Measurements from ENCODE around the gene ANTXRL.
"Not testable (repeated sequence)": the region's sequence is repeated elsewhere in the genome, so short reads cannot be mapped to it uniquely, and the experiment has no call there.

ANTXRL gene

DNA sequence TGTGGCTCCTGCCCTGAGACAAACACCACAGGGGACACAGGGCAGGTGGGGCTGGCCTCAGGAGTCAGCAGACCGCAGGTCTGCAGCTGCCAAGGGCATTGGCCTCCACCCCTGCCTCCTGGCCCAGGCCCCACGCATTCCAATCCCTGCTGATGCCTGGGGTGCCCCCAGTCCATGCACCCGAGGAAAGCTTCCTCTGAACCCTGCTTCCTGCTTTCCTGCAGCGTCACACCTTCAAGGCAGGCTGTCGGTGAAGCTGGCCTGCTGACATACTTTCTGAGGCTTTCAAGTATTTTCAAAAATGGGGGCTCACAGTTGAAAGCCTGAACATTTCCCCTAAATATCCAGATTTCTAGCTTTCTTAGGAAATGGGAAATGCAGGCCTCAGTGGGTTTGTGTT, 22.5 kb upstream of the ANTXRL start:
- TF ChIP-seq, protein P1, sequence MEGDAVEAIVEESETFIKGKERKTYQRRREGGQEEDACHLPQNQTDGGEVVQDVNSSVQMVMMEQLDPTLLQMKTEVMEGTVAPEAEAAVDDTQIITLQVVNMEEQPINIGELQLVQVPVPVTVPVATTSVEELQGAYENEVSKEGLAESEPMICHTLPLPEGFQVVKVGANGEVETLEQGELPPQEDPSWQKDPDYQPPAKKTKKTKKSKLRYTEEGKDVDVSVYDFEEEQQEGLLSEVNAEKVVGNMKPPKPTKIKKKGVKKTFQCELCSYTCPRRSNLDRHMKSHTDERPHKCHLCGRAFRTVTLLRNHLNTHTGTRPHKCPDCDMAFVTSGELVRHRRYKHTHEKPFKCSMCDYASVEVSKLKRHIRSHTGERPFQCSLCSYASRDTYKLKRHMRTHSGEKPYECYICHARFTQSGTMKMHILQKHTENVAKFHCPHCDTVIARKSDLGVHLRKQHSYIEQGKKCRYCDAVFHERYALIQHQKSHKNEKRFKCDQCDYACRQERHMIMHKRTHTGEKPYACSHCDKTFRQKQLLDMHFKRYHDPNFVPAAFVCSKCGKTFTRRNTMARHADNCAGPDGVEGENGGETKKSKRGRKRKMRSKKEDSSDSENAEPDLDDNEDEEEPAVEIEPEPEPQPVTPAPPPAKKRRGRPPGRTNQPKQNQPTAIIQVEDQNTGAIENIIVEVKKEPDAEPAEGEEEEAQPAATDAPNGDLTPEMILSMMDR (IDR thresholded peaks at IDR 0.05; ENCODE audit: extremely low read depth, missing control alignments): no peak
- no peak for DNase-seq (ENCODE audit: low spot score)

DNA sequence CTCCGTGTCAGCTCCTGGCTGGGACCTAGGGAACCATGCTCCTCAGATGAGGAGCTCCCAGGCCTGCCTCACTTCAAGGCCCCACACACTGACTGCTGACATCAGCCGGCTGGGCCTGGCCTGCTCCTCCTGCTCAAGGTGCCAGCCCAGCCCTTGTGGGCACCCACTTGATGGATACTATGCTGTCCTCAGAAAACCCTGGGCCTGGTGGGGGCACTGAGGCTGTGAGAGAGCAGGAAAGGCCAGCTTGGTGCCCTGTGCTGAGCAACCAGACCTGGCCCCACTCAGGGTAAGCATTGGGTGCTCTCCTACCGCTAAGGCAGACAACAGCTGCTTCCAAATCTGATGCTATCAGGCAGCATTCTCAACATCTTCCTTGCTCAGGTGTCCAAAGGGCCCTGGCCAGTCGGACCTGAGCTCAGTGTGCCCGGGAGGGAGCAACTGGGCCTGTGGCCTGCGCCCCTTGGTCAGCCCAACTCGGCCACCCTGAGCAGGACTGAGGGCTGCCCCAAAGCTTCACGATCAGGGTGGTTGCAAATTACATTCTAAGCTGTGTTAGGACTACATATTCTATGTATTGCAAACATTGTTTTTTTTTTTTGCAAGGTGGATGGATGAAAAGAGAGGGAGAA, 21.9 kb upstream of the ANTXRL start:
- TF ChIP-seq, protein P1 (IDR thresholded peaks at IDR 0.05; ENCODE audit: extremely low read depth, missing control alignments): no peak
- DNase-seq (ENCODE audit: low spot score): no peak

DNA sequence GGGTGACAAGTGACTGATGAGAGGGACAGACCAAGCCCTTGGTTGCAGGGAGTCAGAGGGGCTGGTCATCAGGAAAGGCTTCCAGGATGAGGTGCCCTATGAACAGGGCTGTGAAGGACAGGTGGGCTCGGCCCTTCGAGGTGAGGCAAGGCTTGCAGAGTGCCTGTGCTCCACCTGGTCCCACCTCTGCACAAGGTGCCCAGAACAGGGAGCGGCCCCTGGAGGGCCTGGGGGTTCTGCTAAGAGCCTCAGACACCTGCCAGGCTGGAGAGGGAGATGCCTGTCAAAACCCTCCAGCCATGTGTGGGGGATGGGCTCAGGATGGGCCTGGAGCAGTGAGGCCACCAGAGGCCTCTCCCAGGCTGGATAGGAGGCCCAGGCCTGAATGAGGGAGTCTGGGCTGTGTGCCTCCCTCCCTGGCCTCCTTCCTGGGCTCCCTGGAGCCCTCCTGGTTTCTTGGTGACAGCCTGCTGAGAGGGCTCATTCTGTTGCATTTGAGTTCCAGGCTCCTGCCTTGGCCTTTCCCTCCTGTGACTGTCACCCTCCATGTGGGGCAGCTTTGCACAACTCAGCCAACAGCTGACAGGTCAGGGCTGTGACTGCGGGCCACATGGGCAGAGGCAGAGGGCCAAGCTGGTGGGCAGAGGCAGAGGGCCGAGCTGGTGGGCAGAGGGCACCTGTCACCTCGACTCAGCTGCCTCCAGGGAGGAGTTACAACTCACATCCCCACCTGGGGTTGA, 21.1 kb upstream of the ANTXRL start:
- DNase-seq (ENCODE audit: low spot score): not testable (repeated sequence)

DNA sequence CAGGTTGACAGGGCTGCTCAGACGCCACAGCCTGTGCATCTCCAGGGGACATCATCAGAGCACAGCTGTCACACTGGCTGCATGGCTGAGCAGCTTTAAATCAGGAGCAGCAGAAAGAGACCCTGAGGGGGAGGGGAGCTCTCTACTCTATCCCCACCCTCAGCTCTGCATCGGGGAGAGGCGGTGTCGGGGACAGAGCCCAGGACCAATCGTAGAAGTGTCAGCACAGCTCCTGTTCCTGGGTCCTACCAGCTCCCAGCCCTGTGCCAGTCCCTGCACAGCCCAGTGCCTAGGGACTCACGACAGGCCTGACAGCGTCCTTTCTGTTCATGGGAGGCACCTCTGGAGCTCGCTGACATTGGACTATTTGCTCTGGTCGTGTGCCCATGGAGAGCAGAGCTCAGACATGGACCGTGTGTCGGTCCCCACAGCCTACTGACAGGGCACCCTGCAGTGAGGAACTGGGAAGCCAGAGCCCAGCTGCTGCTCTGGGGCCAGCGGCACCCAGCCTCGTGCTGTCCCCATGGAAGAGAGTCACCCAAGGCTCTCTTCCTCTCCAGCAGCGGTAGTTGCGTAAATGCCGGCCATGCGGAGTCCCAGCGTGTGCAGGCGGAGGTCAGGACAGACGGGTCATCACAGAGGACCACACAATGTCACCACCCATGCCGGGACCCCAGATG, 20.4 kb upstream of the ANTXRL start:
- no peak for DNase-seq (ENCODE audit: low spot score)
- TF ChIP-seq, protein P1 (IDR thresholded peaks at IDR 0.05; ENCODE audit: extremely low read depth, missing control alignments): no peak

DNA sequence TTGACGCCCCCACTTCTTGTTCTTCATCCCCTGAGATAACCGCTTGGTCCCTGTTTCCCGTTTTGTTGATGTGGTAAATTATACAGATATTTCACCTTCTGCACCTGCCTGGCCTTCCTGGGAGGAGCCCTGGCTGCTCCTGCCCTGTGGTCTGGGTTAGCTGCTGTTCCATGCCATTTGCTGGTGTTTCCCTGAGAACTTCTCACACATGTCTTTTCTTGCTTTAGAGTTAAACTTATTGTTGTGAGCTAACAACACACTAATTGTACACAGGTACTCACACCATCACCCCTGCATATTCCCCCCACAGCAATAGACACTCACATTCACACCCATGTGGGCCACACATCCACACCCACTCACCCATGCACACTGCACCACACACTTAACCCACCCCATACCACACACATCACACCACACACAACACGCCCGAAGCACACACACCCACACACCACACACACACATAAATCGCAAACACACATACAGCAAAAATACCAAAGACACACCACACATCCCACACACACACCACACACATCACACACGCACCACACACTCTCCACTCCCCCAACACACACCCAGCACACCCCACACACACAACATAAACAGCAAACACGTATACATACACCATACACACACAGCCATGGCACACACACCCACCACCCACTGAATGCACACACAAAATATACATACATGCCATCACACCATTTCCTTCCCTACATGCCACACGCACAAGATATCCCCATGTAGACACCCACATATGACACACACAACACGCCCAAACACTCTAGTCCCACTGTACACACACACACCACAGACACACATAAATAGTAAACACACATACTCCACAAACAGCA, 19.4 kb upstream of the ANTXRL start:
- DNase-seq (ENCODE audit: low spot score): no peak
- TF ChIP-seq, protein P1 (IDR thresholded peaks at IDR 0.05; ENCODE audit: extremely low read depth, missing control alignments): no peak

DNA sequence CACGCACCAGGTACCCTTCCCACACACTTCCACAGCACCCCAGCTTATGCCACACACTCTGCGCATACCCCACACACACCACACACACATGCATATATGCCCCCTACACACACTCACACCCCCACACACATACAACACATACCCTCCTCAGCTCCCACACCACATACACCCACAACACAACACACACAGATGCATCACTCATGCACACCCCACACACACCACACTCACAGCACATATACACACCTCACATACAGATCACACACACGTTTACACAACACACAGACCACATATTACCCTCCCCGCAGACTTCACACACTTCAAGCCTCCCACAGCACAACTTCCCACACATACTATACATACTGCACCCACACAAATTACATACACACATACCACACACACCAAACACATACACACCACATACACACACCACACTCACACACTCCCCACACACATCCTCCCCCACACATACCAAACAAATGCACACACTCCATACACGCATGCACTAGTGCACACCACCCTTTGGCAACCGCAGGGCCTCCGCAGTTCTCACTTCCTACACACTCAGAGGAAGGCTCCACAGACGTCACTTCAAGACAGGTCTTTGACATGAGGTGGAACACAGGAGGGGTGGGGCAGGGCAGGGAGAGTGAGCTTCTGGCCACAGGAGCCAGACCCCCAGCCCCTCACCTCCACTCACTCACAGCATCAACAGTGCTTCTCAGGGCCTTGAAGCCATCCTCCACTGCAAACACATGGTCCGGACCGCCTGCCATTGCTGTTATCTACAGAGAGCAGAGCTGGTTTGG, 18.5 kb upstream of the ANTXRL start:
- TF ChIP-seq, protein P1 (IDR thresholded peaks at IDR 0.05; ENCODE audit: extremely low read depth, missing control alignments): no peak
- DNase-seq (ENCODE audit: low spot score): peak; percentile 47

DNA sequence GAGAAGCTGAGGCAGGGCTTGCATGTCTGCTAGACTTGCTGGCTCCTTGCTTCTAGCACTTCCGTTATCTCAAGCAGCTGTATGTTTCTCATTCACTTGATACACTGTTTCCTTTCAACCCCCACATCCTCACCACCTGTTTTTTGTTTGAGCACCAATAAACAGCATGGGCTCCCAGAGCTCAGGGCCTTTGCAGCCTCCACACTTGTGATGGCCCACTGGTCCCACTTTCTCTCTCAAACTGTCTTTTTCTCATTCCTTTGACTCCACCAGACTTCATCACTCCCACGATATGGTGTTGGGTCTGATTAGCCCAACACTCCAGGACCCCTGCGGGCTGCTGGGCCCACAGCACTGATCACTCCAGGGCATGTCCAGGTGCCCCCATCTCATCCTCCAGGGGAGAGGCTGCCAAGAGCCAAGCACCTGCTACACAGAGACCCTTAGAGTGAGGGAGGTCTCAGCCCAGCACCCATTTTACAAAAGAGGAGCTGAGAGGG, 17.2 kb upstream of the ANTXRL start:
- DNase-seq (ENCODE audit: low spot score): not testable (repeated sequence)
